GM12878 (cell line): ENCODE measurements around the gene CADPS. TPM values are rescaled to one million over a fixed set of nuclear protein-coding genes. Genes with fewer than 3 reads are reported as not detected.

Experiments used
- ATAC-seq: fragments of 200-7000 bp; cut with Tn5 transposase; 3 replicates; pipeline ENCODE4 v1.9.1; 2020; ENCODE audit warnings: mild to moderate bottlenecking, moderate library complexity
- BruUV-seq: library from RNA; stranded (reverse); fragments of 400-500 nt; replicated peaks from 2 replicates; lab custom pipeline; 2021; lab: Mats Ljungman, UMichigan
- CTCF ChIA-PET: fragments of 300-600 bp; sonication (Branson Sonifier 250); formaldehyde crosslinking; extraction: SDS; loops from one replicate; lab custom pipeline; 2021; ENCODE audit warnings: inconsistent platforms; lab: Yijun Ruan, JAX
- POLR2A ChIA-PET: fragments of 350-600 bp; formaldehyde crosslinking; extraction: SDS; loops from one replicate; lab custom pipeline; 2021; ENCODE audit warnings: inconsistent platforms; lab: Charles Lee
- RAD21 ChIA-PET: fragments of 300-600 bp; sonication (Branson Sonifier 250); formaldehyde crosslinking; loops from one replicate; lab custom pipeline; 2023; ENCODE audit warnings: antibody characterized with exemption; ENCODE audit not compliant: unreplicated experiment; lab: Charles Lee
- SMC1A ChIA-PET: fragments of 300-600 bp; sonication (Branson Sonifier 250); formaldehyde crosslinking; loops from one replicate; lab custom pipeline; 2023; ENCODE audit not compliant: unreplicated experiment, uncharacterized antibody; lab: Charles Lee
- DNase-seq: peaks from one replicate; pipeline ENCODE4 v3.0.0-alpha.2; 2011; ENCODE audit warnings: low read depth, low spot score
- FAIRE-seq: peaks from 3 replicates; lab custom pipeline; 2011; peaks lifted over from hg19 to GRCh38; lab: Jason Lieb, UNC
- H2AFZ ChIP-seq: 2 replicates; pipeline ENCODE4 v1.6.0; 2011; ENCODE audit warnings: low read depth, low read length, control low read depth; ENCODE audit not compliant: control insufficient read depth
- H3K27ac ChIP-seq: 2 replicates; pipeline ENCODE4 v1.5.1; 2011; ENCODE audit warnings: control low read depth; ENCODE audit not compliant: control insufficient read depth, insufficient read depth
- H3K27me3 ChIP-seq, 2 experiments: replicated peaks in 1 of 2; 2 replicates each; pipeline versions ENCODE4 v1.6.0 to v1.6.1; 2011; ENCODE audit warnings: low read length in 1 of 2; ENCODE audit not compliant: control insufficient read depth in 2 of 2, insufficient read depth in 2 of 2
- H3K36me3 ChIP-seq, 2 experiments: 2 replicates each; pipeline ENCODE4 v1.5.1; 2011; ENCODE audit warnings: low read length in 1 of 2; ENCODE audit not compliant: control insufficient read depth in 2 of 2, insufficient read depth in 2 of 2
- H3K4me1 ChIP-seq: 2 replicates; pipeline ENCODE4 v1.6.1; 2011; ENCODE audit warnings: mild to moderate bottlenecking, low read length, moderate library complexity, mixed read lengths; ENCODE audit not compliant: control insufficient read depth, insufficient read depth
- H3K4me2 ChIP-seq: 2 replicates; pipeline ENCODE4 v1.6.0; 2011; ENCODE audit warnings: control low read depth; ENCODE audit not compliant: control insufficient read depth, insufficient read depth
- H3K4me3 ChIP-seq: fragments of 200-600 bp; sonication (generic); 2 replicates; pipeline ENCODE4 v1.5.1; 2016
- H3K79me2 ChIP-seq: 2 replicates; pipeline ENCODE4 v1.6.0; 2011; ENCODE audit warnings: low read length; ENCODE audit not compliant: control insufficient read depth, insufficient read depth
- H3K9ac ChIP-seq: 2 replicates; pipeline ENCODE4 v1.8.0; 2011; ENCODE audit warnings: low read length, control low read depth, mixed read lengths; ENCODE audit not compliant: control insufficient read depth, insufficient read depth
- H3K9me3 ChIP-seq: replicated peaks from 3 replicates; pipeline ENCODE4 v1.5.1; 2011; ENCODE audit warnings: mild to moderate bottlenecking, low read length; ENCODE audit not compliant: control insufficient read depth, insufficient read depth
- H4K20me1 ChIP-seq: 2 replicates; pipeline ENCODE4 v1.6.0; 2011; ENCODE audit not compliant: control insufficient read depth, insufficient read depth
- BACH1 ChIP-seq: fragments of 450-650 bp; IDR thresholded peaks from 2 replicates; pipeline ENCODE4 v1.6.1; 2017; ENCODE audit warnings: mild to moderate bottlenecking, borderline replicate concordance
- JUNB ChIP-seq: IDR thresholded peaks from 2 replicates; pipeline ENCODE4 v1.6.1; 2016; ENCODE audit warnings: antibody characterized with exemption, mild to moderate bottlenecking
- KAT2A ChIP-seq: conservative IDR thresholded peaks from 2 replicates; pipeline ENCODE4 v1.6.1; 2011; ENCODE audit warnings: low read depth, low read length; ENCODE audit not compliant: control insufficient read depth
- MTA2 ChIP-seq: fragments of 450-650 bp; IDR thresholded peaks from 2 replicates; pipeline ENCODE4 v1.6.1; 2016; ENCODE audit warnings: low read depth, mild to moderate bottlenecking, moderate library complexity
- MYC ChIP-seq: IDR thresholded peaks from 2 replicates; pipeline ENCODE4 v1.6.1; 2011; ENCODE audit warnings: mild to moderate bottlenecking, low read length, moderate library complexity, inconsistent platforms; ENCODE audit not compliant: insufficient read depth, insufficient replicate concordance, insufficient read length, severe bottlenecking
- NFXL1 ChIP-seq: fragments of 450-650 bp; IDR thresholded peaks from 2 replicates; pipeline ENCODE4 v1.6.1; 2017; ENCODE audit warnings: antibody characterized with exemption, mild to moderate bottlenecking, borderline replicate concordance
- NFYA ChIP-seq: IDR thresholded peaks from 2 replicates; pipeline ENCODE4 v1.6.1; 2011; ENCODE audit warnings: low read depth, mild to moderate bottlenecking, low read length, improper control_type of control experiment, borderline replicate concordance
- NRF1 ChIP-seq: conservative IDR thresholded peaks from 2 replicates; pipeline ENCODE4 v1.6.1; 2011; ENCODE audit warnings: mild to moderate bottlenecking, low read depth, low read length, improper control_type of control experiment
- PAX5 ChIP-seq: IDR thresholded peaks from 2 replicates; pipeline ENCODE4 v1.6.1; 2011; ENCODE audit warnings: low read depth, low read length, borderline replicate concordance
- SMARCA5 ChIP-seq: fragments of 450-650 bp; IDR thresholded peaks from 2 replicates; pipeline ENCODE4 v1.6.1; 2017; ENCODE audit warnings: mild to moderate bottlenecking
- ZSCAN29 ChIP-seq: fragments of 450-650 bp; IDR thresholded peaks from 2 replicates; pipeline ENCODE4 v1.6.1; 2017; ENCODE audit warnings: mild to moderate bottlenecking, moderate library complexity
- WGBS: methylation state at CpG from one replicate; pipeline ENCODE4 v1.1.6; 2016; ENCODE audit warnings: low lambda C conversion rate; ENCODE audit not compliant: insufficient replicate concordance, insufficient coverage; ENCODE audit errors: missing lambda C conversion rate; 5-methylcytosine and 5-hydroxymethylcytosine counted together
- in situ Hi-C: fragments of 300-500 bp; cut with MboI; formaldehyde crosslinking; loops from 9 replicates; pipeline ENCODE4 v1.14.3; 2018; ENCODE audit warnings: mixed read lengths
- intact Hi-C: fragments of 100-400 bp; cut with micrococcal nuclease; formaldehyde crosslinking; loops from one replicate; pipeline ENCODE4 v1.14.2; 2022; ENCODE audit not compliant: unreplicated experiment
- polyA plus RNA-seq, 11 experiments: library from polyadenylated mRNA; depleted of rRNA in 4 of 11; unstranded in 6 of 11; stranded (reverse) in 5 of 11; fragments of >200 nt; fragmentation: Nextera tagmentation in 4 of 11; fragmentation: Illumina TruSeq in 1 of 11; extraction: Ambion mirVana in 4 of 11; extraction: Trizol in 1 of 11; gene quantifications; 1 replicate in 1 of 11; 2 replicates in 10 of 11; pipeline versions ENCODE4 v1.2.1 to v1.2.3, GENCODE V29; 2011 to 2016; ENCODE audit warnings: inconsistent platforms in 2 of 11, missing spikeins in 2 of 11, low read depth in 1 of 11
- total RNA-seq, 4 experiments: library from RNA; depleted of rRNA in 3 of 4; stranded (reverse); fragments of >200 nt in 3 of 4; fragmentation: Illumina TruSeq in 1 of 4; extraction: Trizol in 1 of 4; gene quantifications; 2 replicates each; pipeline versions ENCODE4 v1.2.1 to v1.2.3, GENCODE V29; 2013 to 2021
- TF ChIP-seq, protein P1 (sequence below): IDR thresholded peaks from 2 replicates; pipeline ENCODE4 v1.6.1; 2012; ENCODE audit warnings: low read length, inconsistent platforms
- TF ChIP-seq, protein P2 (sequence below): fragments of 450-650 bp; IDR thresholded peaks from 2 replicates; pipeline ENCODE4 v1.6.1; 2017; ENCODE audit warnings: borderline replicate concordance
- TF ChIP-seq, protein P3 (sequence below): IDR thresholded peaks from 2 replicates; pipeline ENCODE4 v1.6.1; 2012; ENCODE audit warnings: low read depth, low read length, improper control_type of control experiment

Gene CADPS
- total and polyA plus RNA-seq, 10 of the 15 experiments (the other 5 are each of a cell fraction or from before 2014, with no cell fraction given), result 0.20 TPM; not detected in 9

DNA sequence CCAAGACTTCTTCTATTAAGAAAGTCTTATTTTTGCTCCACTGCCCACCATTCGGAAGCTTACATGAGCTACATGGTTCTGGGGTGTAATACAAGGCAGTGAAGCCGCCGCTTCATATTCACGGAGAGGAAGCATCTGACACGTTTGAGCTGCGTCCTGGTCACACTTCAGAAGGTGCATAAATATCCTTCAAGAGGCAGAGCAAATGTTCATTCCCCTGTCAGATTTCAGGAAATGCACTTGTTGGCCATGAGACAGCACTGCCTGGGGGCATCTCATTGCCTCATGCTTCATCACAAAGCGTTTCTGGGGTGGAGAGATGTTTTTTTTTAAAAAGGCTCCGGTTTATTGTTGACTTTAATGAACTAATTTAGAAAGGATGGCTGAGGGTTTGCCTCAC lies 119.9 kb downstream of the CADPS start (continued):
- TF ChIP-seq MYC (no peak), NFXL1 (no peak), NFYA (no peak), PAX5 (no peak)
- TF ChIP-seq, protein P1, sequence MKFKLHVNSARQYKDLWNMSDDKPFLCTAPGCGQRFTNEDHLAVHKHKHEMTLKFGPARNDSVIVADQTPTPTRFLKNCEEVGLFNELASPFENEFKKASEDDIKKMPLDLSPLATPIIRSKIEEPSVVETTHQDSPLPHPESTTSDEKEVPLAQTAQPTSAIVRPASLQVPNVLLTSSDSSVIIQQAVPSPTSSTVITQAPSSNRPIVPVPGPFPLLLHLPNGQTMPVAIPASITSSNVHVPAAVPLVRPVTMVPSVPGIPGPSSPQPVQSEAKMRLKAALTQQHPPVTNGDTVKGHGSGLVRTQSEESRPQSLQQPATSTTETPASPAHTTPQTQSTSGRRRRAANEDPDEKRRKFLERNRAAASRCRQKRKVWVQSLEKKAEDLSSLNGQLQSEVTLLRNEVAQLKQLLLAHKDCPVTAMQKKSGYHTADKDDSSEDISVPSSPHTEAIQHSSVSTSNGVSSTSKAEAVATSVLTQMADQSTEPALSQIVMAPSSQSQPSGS, result no peak
- TF ChIP-seq, protein P2, sequence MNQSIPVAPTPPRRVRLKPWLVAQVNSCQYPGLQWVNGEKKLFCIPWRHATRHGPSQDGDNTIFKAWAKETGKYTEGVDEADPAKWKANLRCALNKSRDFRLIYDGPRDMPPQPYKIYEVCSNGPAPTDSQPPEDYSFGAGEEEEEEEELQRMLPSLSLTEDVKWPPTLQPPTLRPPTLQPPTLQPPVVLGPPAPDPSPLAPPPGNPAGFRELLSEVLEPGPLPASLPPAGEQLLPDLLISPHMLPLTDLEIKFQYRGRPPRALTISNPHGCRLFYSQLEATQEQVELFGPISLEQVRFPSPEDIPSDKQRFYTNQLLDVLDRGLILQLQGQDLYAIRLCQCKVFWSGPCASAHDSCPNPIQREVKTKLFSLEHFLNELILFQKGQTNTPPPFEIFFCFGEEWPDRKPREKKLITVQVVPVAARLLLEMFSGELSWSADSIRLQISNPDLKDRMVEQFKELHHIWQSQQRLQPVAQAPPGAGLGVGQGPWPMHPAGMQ, result no peak

DNA sequence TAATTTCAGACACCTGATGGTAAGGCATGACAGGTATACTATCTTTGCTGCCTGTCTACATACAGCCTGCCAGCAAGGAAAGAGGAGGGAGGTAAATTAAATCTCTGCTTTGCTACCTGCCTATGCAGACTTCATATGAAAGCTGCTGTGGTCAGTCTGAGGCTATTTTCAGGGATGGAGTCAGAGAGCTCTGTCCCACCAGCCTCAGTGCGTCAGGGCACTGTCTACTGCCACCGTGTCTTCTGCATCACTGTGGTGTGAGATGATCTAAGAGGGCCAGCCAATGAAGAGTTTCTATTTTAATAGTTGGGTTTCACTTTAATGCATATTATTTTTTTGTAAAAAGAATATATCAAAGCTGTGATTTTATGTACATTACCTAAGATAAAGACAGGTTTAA lies 125.6 kb downstream of the CADPS start:
- no peaks in the 10 kb centered on the region for H3K4me1 ChIP-seq
- ChIA-PET POLR2A (no interaction called here), CTCF (interaction anchor here (1.0 kb wide), 1 partner anchor 9 kb away, joined by 3 read pairs; no protein-coding TSS in a partner anchor), SMC1A (no interaction called here), RAD21 (interaction anchor here (0.6 kb wide), 1 partner anchor 32 kb away, joined by 3 read pairs; no protein-coding TSS in a partner anchor)
- no peaks in the 10 kb centered on the region for H3K9me3 ChIP-seq
- no peak overlapping the region for H3K9ac ChIP-seq
- DNase-seq (no peak), FAIRE-seq (no peak), ATAC-seq (peak; percentile 68)
- no peak overlapping the region for H2AFZ ChIP-seq
- no peaks in the 10 kb centered on the region for H4K20me1 ChIP-seq
- BruUV-seq, result no TSS peak
- H3K27me3 ChIP-seq, result no peaks in the 10 kb centered on the region
- no peak overlapping the region for H3K4me3 ChIP-seq
- WGBS, result 0% methylated on average over 2 of the region's 2 CpGs
- in situ Hi-C loops, result no loop called here
- H3K36me3 ChIP-seq, result no peaks in the 10 kb centered on the region
- no peaks in the 10 kb centered on the region for H3K79me2 ChIP-seq
- H3K4me2 ChIP-seq, result no peak overlapping the region
- intact Hi-C loops, result no loop called here
- H3K27ac ChIP-seq, result no peak overlapping the region
- TF ChIP-seq, protein P1, result no peak
- TF ChIP-seq NRF1, result no peak
- TF ChIP-seq MTA2, result no peak
- no peak for TF ChIP-seq ZSCAN29
- TF ChIP-seq KAT2A, result no peak
- TF ChIP-seq SMARCA5, result no peak
- TF ChIP-seq, protein P3, sequence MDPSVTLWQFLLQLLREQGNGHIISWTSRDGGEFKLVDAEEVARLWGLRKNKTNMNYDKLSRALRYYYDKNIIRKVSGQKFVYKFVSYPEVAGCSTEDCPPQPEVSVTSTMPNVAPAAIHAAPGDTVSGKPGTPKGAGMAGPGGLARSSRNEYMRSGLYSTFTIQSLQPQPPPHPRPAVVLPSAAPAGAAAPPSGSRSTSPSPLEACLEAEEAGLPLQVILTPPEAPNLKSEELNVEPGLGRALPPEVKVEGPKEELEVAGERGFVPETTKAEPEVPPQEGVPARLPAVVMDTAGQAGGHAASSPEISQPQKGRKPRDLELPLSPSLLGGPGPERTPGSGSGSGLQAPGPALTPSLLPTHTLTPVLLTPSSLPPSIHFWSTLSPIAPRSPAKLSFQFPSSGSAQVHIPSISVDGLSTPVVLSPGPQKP, result no peak
- TF ChIP-seq BACH1, result no peak
- no peak for TF ChIP-seq NFXL1
- no peak for TF ChIP-seq JUNB
